ENCODE measurements around the gene TMEM163.

TMEM163 gene

DNA sequence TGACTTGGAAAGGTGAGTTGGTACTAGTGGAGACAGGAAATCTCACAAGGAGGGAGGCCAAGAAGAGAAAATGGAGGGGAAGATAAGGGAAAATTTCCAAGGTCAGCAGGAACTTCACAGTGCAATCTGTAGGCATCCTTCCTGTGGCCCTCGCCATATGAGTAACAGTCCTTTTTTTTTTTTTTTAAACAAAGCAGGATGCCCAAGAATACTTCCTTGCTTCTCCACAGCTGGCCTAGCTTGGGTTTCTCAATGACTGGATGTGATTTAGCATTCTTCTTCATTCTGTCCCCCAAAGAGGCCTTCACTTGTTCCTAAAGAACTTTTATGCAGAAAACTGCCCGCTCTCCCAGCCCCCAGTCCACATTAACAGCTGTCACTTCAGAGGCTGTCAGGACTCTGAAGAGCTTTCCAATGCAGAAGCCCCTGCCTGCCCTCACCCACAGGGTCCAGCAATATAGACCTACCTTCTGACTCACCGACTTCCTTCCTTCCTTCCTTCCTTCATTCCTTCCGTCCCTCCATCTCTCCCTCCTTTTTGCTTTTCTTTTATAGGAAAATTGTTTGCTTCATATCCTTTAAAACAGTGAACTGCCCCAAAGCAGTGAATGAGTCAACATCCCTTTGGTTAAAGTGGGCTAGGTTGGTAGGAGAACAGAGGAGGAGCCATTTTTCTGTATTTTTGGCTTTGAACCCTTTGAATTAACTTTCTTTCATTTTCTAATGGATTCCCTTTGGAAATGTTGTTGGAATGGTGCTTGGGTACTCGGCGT is 292.9 kb downstream of the TMEM163 start:
- no peak for DNase-seq

DNA sequence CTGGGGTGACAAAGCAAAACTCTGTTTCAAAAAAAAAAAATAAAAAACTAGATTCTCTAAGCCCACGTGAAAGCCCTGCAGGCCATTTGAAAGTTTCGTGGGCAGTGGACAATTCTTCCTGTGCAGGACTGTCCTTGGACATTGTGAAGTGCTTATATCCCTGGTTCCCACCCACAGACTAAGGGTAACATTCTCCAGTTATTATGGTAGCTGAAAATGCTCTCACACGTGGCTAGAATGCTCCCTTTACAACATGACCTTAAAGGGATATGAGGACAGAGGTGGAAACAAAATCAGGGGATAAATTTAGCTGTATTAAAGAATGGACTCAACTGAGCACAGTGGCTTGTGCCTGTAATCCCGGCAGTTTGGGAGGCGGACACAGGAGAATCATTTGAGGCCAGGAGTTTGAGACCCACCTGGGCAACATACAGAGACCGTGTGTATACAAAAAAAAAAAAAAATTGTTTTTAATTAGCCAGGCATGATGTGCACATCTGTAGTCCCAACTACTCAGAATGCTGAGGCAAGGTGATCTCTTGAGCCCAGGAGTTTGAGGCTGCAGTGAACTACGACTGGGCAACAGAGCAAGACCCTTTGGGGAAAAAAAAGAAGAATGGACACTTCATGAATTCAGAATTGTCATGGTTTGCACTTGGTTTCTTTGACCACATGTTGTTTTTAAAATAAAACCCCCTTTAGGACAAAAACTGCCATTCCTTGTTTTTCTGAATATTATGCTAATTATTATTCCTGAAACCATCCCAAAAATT is 297.1 kb downstream of the TMEM163 start:
- no peak for DNase-seq

DNA sequence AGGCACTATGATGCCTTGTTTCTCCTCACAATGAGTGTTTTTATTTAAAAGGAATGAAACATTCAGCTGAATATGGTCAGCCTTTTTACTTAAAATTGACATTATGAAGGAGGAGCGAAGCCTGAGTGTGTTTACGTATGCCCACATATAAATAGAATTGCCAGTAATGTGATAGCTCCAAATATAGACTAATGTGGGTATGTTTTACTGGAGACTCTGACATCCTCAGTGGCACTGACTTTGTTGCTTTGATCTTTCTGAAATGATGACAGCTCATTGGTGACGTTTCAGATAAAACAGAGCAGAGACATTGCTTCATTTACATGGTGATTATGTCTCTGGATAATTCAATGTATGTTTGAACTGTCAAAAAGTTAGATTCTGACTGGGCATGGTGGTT is 297.9 kb downstream of the TMEM163 start:
- no peak for DNase-seq

DNA sequence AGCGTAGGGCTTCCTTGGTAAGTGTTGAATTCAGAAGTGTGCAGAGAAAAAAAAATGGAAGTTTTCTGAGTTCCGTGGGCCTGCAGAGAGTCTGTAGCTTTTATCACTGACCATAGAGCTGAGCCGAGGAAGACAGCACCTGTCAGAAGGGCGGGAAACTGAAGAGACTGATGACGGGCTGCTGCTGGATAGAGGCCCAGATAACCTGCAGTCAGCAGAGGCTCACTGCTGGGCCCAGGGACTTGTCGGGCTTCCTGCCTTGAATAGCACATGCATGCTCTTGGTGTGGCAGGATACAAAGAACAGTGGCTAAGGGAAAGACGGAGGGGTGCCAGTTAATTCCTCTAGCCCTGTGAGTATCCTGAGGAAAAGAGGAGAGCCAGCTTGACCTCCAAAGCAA is 298.5 kb downstream of the TMEM163 start:
- DNase-seq = no peak

DNA sequence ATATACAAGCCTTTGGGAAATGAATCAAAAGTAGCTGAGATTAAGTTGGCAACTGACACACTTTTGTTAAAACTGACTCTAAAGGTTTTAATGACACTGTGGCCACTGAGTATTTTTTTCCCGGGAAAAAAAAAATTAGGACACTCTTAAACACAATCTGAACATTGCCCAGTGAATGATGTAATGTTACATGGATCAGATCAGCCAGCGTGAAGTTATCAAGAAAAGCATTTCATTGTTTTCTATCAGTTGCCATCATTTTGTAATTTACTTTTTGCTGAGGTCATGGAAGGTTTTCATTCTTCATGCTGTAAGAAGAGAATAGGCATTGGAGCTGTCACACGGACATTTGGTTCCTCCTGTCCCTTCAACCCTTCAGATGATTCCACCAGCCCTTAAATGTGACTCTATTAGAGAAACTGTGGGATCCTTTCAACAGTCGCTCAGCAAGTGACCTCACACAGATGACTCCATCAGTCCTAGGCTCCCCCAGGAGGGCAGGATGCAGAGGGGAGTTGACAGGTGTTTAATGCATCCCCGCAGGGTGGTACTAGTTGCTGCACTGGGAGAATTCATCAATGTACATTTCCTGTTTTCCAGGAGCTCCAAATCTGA is 300.7 kb downstream of the TMEM163 start:
- no peak for DNase-seq

DNA sequence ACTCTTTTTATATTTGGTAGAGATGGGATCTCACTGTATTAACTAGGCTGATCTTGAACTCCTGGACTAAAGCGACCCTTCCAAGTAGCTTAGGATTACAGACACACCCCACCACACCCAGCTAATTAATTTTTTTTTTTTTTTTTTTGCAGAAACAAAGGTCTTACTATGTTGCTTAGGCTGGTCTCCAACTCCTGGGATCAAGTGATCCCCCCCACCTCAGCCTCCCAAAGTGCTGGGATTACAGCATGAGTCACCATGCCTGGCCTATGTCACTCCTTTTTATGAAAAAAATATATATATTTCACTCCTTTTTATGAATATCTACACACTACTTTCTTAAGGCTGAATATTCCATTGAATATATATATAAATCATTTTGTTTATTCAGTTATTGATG is 302.2 kb downstream of the TMEM163 start:
- DNase-seq = no peak

DNA sequence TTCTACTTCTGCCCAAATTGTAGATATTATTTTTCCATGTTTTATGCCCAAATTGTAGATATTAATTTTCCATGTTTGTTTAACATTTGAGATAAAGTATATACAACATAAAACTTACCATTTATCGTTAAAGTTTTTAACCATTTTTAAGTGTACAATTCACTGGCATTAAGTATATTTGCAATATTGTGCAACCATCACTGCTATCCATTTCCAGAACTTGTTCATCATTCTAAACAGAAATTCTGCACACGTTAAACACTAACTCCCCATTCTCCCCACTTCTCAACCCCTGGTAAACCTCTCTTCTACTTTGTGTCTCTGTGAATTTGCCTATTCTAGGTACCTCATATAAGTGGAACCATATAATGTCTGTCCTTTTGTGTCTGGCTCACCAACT is 302.8 kb downstream of the TMEM163 start:
- no peak for DNase-seq

DNA sequence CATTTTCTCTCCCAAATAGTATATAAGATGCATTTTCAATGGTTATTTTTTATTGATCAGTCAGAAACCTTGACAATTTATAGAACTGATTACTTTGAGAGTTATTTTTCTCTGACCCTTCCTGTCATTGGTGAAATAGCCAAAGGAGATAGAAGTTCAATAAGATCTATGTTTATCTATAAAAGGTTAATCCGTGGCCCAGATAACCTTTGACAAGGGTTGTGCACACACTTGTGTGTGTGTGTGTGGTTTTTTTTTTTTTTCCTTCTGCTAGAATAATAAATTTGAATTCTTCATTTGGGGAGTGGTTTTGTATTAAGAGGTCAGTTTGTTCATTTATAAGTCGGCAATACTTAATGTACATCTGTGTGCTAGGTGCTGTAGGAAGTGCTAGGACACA is 304.9 kb downstream of the TMEM163 start:
- no peak for DNase-seq

DNA sequence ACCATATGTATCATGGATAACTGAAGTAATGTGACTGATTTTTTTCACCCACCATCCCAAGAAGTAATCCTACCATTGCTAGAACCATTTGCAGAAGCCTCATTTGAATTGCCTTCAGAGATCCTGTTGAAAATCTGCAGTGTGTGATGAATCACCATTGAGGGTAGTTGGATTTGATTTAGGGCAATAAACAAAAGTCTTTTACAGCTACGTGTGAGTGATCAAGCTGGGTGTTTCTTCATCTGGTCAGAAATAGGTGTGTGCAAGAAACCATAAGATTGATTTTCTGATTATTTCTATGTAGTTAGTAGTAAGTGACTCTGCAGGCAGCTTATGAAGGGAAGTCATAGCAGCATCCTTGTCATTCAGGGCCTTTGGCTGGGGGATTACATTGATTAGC is 305.4 kb downstream of the TMEM163 start:
- DNase-seq = no peak

DNA sequence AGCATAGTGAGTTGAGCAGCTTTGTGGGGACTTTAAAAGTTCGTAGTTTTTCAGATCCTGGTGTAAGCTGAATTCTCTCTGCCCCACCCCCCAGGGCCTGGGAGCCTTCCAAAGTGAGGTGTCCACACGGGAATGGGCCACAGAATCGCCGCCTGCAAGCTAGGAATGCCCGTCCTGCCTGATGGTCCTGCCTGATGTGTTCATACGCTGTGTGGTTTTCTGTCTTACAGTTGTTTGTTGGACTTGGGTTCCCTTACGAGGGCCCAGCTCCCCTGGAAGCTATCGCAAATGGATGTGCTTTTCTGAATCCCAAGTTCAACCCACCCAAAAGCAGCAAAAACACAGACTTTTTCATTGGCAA is 306.2 kb downstream of the TMEM163 start:
- DNase-seq = no peak

DNA sequence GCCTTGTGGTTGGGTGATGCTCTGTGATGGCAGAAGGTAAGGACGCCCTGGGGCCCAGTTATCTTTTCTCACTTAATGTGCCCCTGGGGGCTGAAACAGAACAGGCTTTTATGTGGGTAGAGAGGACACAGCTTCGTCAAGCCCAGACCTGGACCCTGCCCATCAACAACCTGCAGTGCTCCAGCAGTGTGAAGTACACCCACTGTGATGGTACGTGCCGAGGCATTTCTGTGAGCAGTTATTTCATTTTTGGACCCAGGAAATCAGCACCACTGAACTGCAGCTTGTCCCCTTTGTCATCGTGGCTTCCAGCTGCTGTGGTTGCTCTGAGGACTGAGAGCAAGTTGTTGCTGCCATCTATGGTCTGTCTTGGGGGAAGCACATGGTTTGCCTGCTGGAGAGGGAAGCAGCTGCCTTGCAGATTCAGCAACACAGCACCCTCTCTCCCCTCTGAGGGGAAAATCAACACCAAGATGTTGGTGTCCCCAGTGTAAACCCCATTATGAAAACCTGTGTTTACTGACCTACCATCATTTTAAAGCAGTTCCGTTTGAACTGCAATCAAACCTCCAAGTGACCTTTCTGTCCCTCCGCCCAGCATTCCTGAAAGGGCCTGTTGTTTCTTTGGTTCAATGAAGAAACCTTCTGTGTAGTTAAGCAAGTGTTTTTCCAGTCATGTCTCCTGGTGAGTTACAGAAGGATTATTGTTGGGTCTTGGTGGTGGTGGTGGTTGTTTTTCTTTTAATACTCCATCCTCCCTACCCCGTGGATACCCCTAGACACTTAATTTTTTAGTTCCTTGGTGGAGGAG is 306.8 kb downstream of the TMEM163 start:
- DNase-seq = peak; percentile 87

DNA sequence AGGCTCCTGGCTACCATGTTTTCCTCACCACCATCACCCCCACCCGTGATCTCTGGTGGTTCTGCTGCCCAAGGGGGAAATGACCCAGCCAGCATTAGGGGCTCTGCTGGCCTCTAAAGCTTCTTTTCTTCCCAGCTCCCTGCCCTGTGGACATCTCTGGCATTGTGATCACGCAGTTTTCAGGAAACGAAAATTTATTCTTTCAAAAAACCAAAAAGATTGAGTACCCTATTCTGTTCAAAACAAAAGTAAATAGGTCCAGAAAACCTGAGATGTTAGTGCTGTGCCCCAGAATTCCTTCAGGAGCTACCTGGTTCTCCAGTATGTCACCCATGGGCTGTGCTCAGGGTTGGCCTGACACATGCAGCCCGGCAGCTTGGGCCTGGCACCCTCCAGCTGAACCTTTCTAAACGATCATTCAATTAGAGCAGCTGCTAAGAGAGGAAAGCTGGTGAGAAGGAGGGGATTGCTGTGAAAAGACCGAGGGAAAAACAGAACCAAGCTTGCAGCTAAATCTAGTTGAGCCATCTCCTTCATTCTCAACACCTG is 307.4 kb downstream of the TMEM163 start:
- no peak for DNase-seq

DNA sequence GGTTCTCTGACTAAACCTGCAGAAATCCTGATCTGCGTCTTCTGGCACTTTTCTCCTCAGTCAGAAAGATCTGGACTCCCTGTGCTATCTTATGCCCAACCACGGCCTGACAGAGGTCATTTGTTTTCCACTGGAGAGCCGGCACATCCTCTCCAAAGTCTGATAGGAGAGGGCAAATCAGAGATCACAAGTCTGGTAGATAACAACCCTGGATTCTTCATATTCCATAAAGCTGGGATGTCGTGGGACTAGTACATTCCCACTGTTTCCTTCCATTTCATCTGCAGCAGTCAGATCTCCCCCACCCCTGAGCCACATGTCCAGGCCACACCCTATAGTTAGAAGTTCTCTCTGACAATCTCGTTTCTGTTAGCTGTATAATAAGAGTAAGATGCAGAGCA is 308.0 kb downstream of the TMEM163 start:
- peak; percentile 71 for DNase-seq

DNA sequence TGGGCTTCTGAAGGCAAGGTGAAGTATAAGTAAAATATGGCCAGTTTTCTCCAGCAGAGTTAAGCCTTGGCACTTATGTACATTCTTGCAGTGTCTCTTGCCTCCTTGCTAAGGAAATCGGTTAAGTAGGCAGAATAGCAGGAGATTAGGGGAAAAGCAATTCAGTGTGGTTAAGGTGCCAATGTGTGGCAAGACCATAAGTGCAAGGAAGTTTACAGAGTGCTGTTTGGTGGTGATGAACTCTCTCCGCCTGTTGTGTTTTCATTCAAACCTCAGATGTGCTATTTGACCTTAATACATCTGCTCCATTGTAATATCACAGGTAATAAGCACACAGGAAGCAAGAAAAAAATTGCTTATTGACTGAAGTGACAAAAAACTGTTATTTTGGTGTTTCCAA is 308.8 kb downstream of the TMEM163 start:
- DNase-seq = no peak

DNA sequence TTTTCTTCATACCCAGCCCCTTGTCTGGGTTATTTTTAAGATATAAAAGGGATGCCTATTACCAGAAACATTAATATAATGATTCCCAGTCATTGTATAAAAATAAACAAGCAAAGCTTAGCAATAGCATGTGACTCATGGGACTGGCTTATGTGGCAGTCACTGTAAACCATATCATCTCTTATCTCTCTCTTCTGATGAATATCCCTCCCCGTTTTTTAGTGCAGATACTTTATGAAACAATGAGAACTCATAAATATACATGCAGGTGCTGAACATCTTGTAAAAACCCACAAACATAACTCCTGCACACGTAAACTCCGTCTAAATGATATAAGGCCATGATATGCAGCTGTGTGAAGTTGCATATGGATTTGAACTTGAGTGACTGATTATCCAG is 310.0 kb downstream of the TMEM163 start:
- no peak for DNase-seq

DNA sequence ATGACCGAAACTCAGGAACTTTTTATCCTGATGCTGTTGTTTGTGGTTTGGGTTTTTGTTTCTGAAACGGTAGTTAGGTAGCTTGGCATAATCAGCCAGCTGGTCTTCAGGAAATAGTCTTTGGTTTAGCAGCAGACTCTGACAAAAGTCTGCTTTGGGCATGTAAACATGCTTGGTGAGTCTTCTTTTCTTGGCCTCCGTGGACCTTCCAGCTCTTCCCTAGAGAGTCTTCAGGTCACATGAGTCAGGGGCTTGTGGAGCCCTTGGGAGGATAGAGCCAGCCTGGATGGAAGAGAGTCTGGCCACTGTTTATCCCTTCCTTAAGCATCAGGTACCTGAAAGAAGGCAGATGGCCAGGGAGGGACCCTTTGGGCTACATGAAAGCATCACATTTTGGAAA is 310.4 kb downstream of the TMEM163 start:
- DNase-seq = no peak

DNA sequence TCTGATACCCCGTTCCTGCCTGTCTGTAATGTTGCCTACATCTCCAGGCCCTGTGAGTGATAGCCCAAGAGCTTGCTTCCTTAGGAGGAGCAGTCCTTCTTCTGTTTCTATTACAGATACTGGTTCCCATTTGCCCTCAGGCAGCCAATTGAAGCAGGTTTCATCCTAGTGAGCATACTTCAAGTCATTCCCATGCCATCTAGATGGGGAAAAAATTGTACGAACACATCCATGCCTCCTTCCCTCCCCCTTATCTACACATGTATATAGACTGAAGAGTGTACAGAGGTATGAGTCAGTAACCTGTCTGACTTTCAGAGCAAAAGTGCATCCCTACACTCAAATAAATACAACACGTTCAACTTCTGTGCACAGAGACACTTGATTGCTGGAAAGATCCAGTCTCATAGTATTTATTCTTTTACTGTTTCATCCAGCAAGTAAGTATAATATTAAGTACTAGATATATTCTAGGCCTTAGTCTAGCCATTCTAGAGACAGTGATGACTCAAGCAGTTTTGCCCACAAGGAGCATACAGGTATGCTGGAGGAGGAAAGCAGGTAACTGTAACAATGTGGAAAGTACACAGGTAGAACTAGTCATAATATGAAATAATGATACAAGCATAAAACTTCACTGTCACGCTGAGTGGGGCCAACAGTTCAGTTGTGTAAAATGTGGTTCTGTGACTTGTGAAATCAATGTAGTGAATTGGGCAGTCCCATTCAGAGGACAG is 311.5 kb downstream of the TMEM163 start:
- DNase-seq = no peak

DNA sequence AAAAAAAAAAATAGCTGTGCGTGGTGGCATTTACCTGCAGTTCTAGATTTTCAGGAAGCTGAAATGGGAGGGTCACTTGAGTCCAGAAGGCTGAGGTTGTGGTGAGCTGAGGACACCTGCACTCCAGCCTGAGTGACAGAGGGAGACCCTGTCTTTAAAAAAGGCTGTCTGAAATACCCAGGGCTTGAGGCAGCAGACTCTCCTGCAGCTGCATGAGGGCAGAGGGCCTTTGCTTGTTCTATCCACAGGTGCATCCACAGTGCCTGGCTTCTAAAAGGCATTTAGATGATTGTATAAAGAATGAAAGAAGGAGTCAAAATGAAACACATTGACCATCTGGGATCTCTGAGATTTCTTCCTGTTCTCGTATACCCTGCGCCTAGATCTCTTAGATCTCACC is 312.1 kb downstream of the TMEM163 start:
- DNase-seq = no peak

DNA sequence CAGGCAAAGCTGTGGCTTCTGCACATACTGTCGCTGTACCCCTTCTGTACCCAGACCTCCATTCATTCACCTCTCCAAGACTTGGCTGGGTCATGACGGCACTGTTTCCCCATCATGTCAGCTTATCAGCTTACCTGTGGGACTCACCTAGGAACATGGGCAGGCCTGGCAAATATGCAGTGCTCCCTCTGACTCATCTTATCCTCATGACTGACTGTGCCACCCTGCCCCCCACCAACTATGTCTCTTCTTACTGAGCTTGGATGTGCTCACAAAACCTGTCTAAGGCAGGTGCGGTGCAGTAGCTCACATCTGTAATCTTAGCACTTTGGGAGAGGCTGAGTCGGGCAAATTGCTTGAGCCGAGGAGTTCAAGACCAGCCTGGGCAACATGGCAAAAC is 312.5 kb downstream of the TMEM163 start:
- no peak for DNase-seq

All from islet precursor cell (in vitro differentiated cells).